Lower lobe of right lung (tissue), 2 donors: ENCODE data around the gene SMYD3. TPM values are rescaled to one million over a fixed set of nuclear protein-coding genes. Genes with fewer than 3 reads are reported as not detected.
A peak's percentile ranks its signal among the peaks of the same experiment; 100 is the strongest.
"Not testable (repeated sequence)": the region's sequence is repeated elsewhere in the genome, so short reads cannot be mapped to it uniquely, and the experiment has no call there.

ENCODE experiments used
- ATAC-seq, 2 donors: fragments of 200-7000 bp; cut with Tn5 transposase; one replicate each; pipeline ENCODE4 v1.9.1; 2020 to 2022; ENCODE audit warnings: mild to moderate bottlenecking in 2 of 2, moderate library complexity in 2 of 2
- DNase-seq: peaks from one replicate; pipeline ENCODE4 v3.0.0-alpha.2; 2020
- H3K27ac ChIP-seq: fragments of 200-600 bp; one replicate; pipeline ENCODE4 v1.8.0; 2022
- H3K27me3 ChIP-seq: fragments of 200-600 bp; one replicate; pipeline ENCODE4 v1.8.0; 2022; ENCODE audit warnings: low read depth
- H3K36me3 ChIP-seq: fragments of 200-600 bp; one replicate; pipeline ENCODE4 v1.8.0; 2022; ENCODE audit warnings: mild to moderate bottlenecking
- H3K4me1 ChIP-seq: fragments of 200-600 bp; one replicate; pipeline ENCODE4 v1.8.0; 2022
- H3K4me3 ChIP-seq: fragments of 200-600 bp; one replicate; pipeline ENCODE4 v1.8.0; 2022; ENCODE audit warnings: mild to moderate bottlenecking
- H3K9me3 ChIP-seq: fragments of 200-600 bp; one replicate; pipeline ENCODE4 v1.8.0; 2022
- intact Hi-C: fragments of 100-400 bp; cut with DNase I; formaldehyde crosslinking; loops from one replicate; pipeline ENCODE4 v1.11.0; 2022
- total RNA-seq: library from RNA; stranded (reverse); fragmentation: NEBNext Ultra II Directional; extraction: Animal tissue kit (Norgen Biotek cat#: 25700); gene quantifications from one replicate; pipeline ENCODE4 v1.2.1, GENCODE V29; 2021
- TF ChIP-seq, protein P1 (sequence below): fragments of 200-600 bp; IDR thresholded peaks from one replicate; pipeline ENCODE4 v1.8.0; 2022; ENCODE audit warnings: antibody characterized with exemption, mild to moderate bottlenecking
- donor health status: DM: no; HTN: yes; CAD: no; lungs with severe emphysema.

SMYD3 gene
- total RNA-seq, 1 donor from 2014 or later: 20.5 TPM

DNA sequence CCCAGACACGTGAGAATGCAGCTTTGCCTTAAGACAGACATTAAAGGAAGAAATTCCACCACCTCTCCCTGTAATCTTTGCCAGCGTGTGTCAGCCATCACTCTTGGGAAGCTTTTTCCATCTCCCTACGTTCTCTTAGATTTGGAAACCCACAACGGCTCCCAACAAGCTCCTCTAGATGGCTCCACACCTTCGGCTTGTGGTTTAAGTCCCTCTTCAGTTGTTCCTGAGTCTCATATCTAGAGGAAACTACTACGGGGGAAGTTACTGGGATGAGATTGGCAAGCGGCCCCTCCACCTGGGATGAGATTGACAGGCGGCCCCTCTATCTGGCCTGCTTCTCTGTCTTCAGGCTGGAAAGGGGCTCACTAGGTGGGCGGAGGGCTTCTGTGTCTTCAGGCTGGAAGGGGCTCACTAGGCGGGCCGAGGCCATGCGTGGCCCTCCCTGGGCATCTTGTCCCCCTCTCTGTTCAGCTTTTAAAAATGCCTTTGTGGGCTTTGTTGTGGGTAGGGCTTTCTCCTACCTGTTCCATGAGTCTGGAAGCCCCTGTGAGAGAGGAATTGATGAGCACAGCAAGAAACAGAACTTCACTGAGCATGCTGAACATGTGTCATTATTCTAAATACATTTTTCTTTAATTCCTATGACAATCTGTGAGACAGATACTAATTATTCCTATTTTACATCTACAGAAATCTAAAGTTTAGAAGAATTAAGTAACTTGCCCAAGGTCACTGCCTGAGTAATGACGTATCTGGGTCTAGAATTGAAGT is 681.8 kb downstream of the SMYD3 start:
- TF ChIP-seq, protein P1, sequence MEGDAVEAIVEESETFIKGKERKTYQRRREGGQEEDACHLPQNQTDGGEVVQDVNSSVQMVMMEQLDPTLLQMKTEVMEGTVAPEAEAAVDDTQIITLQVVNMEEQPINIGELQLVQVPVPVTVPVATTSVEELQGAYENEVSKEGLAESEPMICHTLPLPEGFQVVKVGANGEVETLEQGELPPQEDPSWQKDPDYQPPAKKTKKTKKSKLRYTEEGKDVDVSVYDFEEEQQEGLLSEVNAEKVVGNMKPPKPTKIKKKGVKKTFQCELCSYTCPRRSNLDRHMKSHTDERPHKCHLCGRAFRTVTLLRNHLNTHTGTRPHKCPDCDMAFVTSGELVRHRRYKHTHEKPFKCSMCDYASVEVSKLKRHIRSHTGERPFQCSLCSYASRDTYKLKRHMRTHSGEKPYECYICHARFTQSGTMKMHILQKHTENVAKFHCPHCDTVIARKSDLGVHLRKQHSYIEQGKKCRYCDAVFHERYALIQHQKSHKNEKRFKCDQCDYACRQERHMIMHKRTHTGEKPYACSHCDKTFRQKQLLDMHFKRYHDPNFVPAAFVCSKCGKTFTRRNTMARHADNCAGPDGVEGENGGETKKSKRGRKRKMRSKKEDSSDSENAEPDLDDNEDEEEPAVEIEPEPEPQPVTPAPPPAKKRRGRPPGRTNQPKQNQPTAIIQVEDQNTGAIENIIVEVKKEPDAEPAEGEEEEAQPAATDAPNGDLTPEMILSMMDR: peak; percentile 35
- Histone ChIP-seq H3K27me3 (no peaks in the 10 kb centered on the region), H3K27ac (no peak overlapping the region), H3K4me1 (no peaks in the 10 kb centered on the region), H3K4me3 (no peak overlapping the region), H3K36me3 (no peaks in the 10 kb centered on the region), H3K9me3 (no peaks in the 10 kb centered on the region)
- intact Hi-C loops: no loop called here
- no peak for ATAC-seq
- DNase-seq: no peak

DNA sequence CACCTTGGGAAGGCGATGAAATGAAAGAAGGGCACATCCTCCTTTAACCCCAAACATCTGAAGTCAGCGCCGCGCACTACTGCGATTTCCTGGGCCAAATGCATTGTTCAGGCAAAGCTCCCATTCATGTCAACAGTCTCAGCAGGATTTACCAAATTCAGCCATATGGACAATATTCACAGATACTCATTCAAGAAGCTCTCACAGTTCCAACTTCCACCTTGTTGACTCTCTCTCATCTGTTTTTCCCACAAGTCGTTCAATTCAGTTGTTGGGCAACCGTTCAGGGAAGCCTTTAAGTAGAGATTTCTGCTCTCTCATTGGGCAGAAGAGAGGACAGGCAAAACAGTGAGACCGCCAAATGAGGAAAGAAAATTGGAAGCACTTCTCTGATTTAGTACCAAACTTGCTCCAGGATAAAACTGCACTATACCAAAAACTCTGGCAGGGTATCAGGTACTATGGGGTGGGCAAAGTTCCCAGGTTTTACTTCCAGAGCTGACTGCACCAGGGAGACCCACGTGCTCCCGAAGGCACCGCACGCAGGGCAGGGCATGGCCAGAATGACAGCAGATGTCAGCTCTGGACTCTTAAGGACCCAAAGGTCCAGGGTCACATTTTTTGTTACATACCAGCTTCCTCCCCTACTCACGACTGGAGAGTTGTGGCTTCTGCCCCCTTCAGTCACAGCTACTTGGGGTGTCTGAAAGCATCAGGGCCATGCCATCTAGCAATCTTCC is 683.5 kb downstream of the SMYD3 start:
- H3K36me3 ChIP-seq: no peaks in the 10 kb centered on the region
- no peaks in the 10 kb centered on the region for H3K9me3 ChIP-seq
- intact Hi-C loops: no loop called here
- H3K27ac ChIP-seq: no peak overlapping the region
- DNase-seq: no peak
- H3K4me3 ChIP-seq: no peak overlapping the region
- H3K4me1 ChIP-seq: no peaks in the 10 kb centered on the region
- no peaks in the 10 kb centered on the region for H3K27me3 ChIP-seq
- TF ChIP-seq, protein P1: no peak
- ATAC-seq: peak; percentile 18 to 29

DNA sequence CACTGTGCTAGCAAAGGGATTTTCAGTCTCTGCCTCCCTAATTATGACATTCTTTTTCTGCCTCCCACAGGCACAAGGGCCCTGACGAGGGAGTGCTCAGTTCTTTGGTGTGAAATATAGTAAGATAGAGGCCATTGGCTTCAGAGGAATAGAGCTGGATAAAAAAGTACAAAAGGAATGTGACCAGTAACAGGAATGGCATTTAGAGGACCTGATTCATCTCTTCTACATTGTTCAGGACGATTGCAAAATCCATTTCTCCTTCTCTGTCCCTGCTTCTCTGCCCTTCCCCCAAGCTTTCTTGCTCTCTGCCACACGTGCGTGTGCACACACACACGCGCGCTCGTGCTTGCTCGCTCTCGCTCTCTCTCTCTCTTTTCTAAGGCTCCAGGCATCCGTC is 684.1 kb downstream of the SMYD3 start:
- no peaks in the 10 kb centered on the region for H3K9me3 ChIP-seq
- intact Hi-C loops: no loop called here
- DNase-seq (no peak), ATAC-seq (peak; percentile 66 to 70)
- H3K36me3 ChIP-seq: no peaks in the 10 kb centered on the region
- no peaks in the 10 kb centered on the region for H3K4me1 ChIP-seq
- no peak overlapping the region for H3K27ac ChIP-seq
- no peak overlapping the region for H3K4me3 ChIP-seq
- no peaks in the 10 kb centered on the region for H3K27me3 ChIP-seq
- TF ChIP-seq, protein P1: no peak

DNA sequence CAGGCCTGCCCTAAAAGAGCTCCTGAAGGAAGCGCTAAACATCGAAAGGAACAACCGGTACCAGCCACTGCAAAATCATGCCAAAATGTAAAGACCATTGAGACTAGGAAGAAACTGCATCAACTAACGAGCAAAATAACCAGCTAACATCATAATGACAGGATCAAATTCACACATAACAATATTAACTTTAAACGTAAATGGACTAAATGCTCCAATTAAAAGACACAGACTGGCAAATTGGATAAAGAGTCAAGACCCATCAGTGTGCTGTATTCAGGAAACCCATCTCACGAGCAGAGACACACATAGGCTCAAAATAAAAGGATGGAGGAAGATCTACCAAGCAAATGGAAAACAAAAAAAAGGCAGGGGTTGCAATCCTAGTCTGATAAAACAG is 688.7 kb downstream of the SMYD3 start:
- H3K4me1 ChIP-seq, H3K4me3 ChIP-seq, ATAC-seq, DNase-seq, intact Hi-C loops, H3K9me3 ChIP-seq, H3K36me3 ChIP-seq, H3K27me3 ChIP-seq, H3K27ac ChIP-seq: not testable (repeated sequence)

DNA sequence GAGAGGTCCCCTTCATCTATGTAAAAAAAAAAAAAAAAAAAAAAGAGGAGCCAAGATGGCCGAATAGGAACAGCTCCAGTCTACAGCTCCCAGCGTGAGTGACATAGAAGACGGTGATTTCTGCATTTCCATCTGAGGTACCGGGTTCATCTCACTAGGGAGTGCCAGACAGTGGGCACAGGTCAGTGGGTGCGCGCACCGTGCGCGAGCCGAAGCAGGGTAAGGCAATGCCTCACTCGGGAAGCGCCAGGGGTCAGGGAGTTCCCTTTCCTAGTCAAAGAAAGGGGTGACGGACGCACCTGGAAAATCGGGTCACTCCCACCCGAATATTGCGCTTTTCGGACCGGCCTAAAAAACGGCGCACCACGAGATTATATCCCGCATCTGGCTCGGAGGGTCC is 690.6 kb downstream of the SMYD3 start:
- H3K4me1 ChIP-seq, H3K36me3 ChIP-seq, DNase-seq, H3K27me3 ChIP-seq, H3K27ac ChIP-seq, H3K9me3 ChIP-seq, ATAC-seq, H3K4me3 ChIP-seq, intact Hi-C loops: not testable (repeated sequence)

DNA sequence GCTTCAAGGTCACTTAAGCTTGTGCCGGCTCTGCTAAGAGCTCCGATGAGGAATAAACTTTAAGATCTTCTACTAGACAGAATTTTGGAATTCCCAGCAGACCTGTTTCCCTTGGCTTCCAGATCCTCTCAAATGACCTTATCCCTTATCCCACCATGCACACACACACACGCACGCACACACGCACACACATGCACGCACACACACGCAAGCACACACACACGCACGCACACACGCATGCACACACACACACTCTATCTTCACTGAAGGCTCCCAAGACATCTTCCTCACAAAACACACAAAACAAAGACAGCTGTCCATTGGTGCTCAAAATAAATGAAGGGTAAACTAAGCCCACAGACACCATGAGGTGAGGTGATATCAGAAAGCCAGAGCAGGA is 692.4 kb downstream of the SMYD3 start:
- TF ChIP-seq, protein P1: no peak
- DNase-seq: no peak
- ATAC-seq: no peak
- intact Hi-C loops: no loop called here
- Histone ChIP-seq H3K4me3 (no peak overlapping the region), H3K27ac (no peak overlapping the region), H3K4me1 (no peaks in the 10 kb centered on the region), H3K27me3 (no peaks in the 10 kb centered on the region), H3K36me3 (no peaks in the 10 kb centered on the region), H3K9me3 (no peaks in the 10 kb centered on the region)
